Glomerular visceral epithelial cell (primary cell): ENCODE measurements around the gene ZCCHC4.
A peak's percentile ranks its signal among the peaks of the same experiment; 100 is the strongest.

Experiments
- DNase-seq: peaks from one replicate; pipeline ENCODE4 v3.0.0-alpha.2; 2016; ENCODE audit errors: extremely low spot score

The ZCCHC4 gene

GRCh38 chr4:25377572-25378436 lies 65.2 kb downstream of the ZCCHC4 start:
- DNase-seq = peak; percentile 9

- DNase-seq = no peak
Observed at GRCh38 chr4:25378437-25378743, 65.8 kb downstream of the ZCCHC4 start.

- DNase-seq = no peak
Observed at GRCh38 chr4:25379591-25379990, 67.0 kb downstream of the ZCCHC4 start.

GRCh38 chr4:25383647-25384046 lies 71.1 kb downstream of the ZCCHC4 start:
- no peak for DNase-seq

- no peak for DNase-seq
Observed at GRCh38 chr4:25386926-25387325, 74.4 kb downstream of the ZCCHC4 start.

- DNase-seq = no peak
Observed at GRCh38 chr4:25397305-25397704, 84.7 kb downstream of the ZCCHC4 start.

GRCh38 chr4:25399510-25399909 lies 86.9 kb downstream of the ZCCHC4 start:
- DNase-seq = no peak

- DNase-seq = no peak
Observed at GRCh38 chr4:25401066-25401465, 88.5 kb downstream of the ZCCHC4 start.

GRCh38 chr4:25402521-25402920 lies 89.9 kb downstream of the ZCCHC4 start:
- DNase-seq = no peak

GRCh38 chr4:25403699-25404098 lies 91.1 kb downstream of the ZCCHC4 start:
- no peak for DNase-seq

GRCh38 chr4:25405453-25405852 lies 92.9 kb downstream of the ZCCHC4 start:
- DNase-seq = no peak

GRCh38 chr4:25406081-25406692 lies 93.6 kb downstream of the ZCCHC4 start:
- no peak for DNase-seq

GRCh38 chr4:25410820-25411529 lies 98.4 kb downstream of the ZCCHC4 start:
- no peak for DNase-seq

GRCh38 chr4:25413261-25413660 lies 100.7 kb downstream of the ZCCHC4 start:
- no peak for DNase-seq

- no peak for DNase-seq
Observed at GRCh38 chr4:25417014-25417413, 104.4 kb downstream of the ZCCHC4 start.
